CD1c-positive myeloid dendritic cell (primary cell): ENCODE results near the gene GNAL.
"Not testable (repeated sequence)": the region's sequence is repeated elsewhere in the genome, so short reads cannot be mapped to it uniquely, and the experiment has no call there.

Source experiments
- DNase-seq: peaks from one replicate; pipeline ENCODE4 v3.0.0-alpha.2; 2016; ENCODE audit errors: extremely low spot score

GNAL gene

DNA sequence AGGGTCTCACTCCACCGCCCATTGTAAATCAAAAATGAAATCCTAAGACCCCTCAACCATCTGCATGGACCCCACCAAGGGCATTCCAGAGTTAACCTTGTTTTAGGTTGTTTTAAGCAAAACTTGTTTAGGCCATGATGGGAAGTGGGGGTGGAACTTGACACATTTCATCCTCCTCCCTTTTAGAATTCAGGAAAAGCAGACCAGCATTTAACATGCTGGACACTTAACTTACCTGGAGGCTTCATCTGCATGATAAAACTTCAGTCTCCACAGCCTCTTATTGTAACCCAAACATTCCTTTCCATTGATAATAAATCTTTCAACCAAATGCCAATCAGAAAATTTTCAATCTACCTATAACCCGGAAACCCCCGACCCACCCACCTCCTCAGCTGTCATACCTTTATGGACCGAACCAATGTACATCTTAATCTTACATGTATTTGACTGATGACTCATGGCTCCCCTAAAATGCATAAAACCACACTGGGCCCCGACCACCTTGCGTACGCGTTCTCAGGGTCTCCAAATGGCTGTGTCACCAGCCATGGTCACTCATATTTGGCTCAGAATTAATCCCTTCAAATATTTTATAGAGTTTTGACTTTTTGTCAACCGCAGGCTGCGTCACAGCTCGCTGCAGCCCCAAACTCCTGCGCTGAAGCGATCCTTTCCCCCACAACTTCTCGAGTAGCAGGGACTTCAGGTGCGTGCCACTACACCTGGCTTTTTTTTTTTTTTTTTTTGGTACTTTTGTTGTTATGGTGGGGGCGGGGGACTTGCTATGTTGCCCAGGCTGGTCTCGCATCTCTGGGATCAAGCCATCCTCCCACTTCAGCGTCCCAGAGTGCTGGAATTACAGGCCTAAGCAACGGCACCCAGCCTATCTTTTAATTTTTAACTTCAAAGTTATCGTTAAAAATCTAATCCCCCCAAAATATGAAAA, 218.1 kb downstream of the GNAL start:
- DNase-seq: no peak

DNA sequence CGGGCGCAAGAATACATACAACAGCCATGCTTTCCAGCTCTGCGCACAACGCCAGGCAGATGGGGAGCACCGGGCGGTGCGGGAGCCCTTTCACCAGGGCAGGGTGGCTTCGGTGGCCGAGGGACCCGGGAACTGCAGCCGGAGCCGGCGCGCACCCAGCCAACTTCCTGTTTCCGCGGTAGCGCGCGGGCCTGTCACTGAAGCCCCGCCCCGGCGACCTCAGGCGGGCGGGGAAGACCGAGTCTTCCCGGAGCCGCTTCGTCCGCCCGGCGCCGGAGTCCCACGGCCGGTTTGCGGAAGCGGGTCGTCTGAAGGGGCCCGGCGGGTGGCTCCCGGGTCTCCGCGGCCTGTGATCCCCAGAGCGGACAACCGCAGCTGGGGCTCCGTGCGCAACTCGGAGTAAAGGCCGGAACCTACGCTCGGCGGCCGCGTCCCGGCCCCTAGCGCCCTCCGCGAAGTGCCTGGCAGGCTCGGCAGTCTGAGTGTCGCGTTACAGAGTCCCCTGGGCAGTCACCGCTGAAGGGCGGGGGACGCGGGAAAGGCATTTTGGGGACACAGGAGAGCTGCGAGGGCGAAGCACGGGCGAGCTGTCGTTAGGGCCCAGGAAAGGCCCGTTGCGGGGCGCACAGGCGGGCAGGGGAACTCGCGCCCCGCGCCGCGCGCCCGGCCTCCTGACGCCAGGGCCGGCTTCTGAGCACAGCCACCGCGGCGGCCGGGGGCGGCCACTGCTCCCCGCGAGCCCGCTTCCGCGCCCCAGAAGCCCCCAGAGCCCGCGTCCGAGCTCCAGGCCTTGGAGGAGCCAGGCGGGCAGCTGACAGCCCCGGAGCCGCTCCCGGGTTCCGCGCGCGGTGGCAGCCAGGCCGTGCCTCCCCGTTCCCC, 219.4 kb downstream of the GNAL start, which contains the start of gene MPPE1:
TSS of gene MPPE1 (minus strand) at position 136 of the 879 bp plus-strand sequence. CDS start 11,053 bp downstream, outside the sequence.
- DNase-seq: peak; percentile 96

DNA sequence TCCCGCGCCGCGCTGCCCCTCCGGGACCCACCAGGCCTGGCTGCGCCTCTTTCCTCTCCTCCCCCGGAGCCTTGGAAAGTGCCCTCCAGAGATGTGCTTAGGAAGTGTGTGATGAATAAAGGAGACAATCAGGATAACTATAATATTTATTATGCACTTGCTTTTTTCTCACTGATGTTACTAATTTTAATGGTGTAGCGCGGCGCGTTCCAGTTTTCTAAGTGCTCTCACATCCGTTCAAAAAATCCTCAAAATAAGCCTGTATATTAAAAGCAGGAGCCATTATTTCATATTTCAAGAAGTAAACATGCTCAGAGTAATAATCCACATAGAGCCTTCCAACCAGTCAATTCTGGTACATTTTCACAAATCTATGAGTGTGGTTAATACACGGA, 220.0 kb downstream of the GNAL start:
- no peak for DNase-seq

DNA sequence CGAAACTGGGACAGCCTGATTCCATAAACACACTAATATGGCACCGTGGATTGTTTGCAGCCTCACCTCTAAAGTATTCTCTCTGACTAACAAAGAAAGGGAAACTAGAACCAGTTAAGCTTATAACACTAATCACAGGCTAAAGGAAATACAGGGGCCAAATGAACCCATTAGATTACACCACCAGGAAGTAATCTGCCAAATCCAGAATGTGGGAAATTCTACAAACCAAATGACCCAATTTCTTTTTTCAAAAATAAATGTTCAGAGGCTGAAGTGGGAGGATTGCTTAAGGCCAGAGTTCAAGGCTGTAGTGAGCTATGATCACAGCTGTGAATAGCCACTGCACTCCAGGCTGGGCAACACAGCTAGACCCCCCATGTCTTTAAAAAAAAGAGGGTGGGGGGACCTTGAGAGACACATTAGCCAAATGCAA, 220.5 kb downstream of the GNAL start:
- peak; percentile 49 for DNase-seq

DNA sequence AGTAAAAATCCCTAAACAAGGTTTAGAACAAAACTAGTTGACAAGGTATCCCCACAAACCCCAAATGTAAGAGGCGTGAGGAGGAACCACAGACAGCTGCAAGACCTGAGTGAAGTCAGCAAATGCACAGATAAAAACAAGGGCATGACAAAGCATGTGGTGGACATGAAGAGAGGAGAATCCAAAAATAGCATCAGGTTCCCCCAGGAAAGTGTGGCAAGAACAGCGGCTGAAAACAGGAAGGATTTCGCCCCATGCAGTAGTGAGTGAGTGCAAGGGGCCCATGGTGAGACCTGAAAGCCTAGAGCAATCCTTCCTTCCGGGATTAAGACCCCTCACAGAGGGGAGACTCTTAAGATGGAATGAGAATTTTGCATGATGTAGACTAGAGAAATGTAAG, 227.8 kb downstream of the GNAL start:
- DNase-seq: peak; percentile 39

DNA sequence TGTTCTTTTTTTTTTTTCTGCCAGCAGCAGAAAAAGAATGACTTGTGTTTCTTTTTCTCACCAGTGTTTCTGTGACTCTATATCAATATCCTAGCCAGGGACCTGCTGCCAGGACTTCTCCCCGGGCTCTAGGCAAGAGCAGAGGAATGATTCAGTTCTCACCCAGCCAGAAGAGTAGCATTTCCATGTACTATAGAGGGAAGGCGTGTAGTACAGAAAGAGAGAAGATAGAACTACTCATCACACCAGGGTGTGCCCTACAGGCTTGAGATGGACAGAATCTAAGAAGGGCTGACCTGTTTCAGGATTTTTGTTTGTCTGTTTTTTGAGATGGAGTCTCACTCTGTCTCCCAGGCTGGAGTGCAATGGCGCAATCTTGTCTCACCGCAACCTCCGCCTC, 230.5 kb downstream of the GNAL start:
- DNase-seq: not testable (repeated sequence)

DNA sequence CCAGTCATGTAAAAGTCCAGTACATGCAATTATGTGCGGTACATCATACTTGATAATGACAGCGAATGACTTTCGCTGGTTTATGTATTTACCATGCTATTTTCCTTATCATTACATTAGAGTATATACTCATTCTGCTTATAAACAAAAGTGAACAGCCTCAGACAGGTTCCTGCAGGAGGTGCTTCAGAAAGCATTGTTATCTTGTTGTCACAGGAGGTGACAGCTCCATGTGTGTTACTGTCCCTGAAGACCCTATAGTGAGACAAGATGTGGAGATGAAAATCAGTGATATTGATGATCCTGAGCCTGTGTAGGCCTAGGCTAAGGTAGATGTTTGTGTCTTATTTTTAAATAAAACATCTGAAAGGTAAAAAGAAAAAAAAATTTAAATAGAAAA, 234.4 kb downstream of the GNAL start:
- no peak for DNase-seq

DNA sequence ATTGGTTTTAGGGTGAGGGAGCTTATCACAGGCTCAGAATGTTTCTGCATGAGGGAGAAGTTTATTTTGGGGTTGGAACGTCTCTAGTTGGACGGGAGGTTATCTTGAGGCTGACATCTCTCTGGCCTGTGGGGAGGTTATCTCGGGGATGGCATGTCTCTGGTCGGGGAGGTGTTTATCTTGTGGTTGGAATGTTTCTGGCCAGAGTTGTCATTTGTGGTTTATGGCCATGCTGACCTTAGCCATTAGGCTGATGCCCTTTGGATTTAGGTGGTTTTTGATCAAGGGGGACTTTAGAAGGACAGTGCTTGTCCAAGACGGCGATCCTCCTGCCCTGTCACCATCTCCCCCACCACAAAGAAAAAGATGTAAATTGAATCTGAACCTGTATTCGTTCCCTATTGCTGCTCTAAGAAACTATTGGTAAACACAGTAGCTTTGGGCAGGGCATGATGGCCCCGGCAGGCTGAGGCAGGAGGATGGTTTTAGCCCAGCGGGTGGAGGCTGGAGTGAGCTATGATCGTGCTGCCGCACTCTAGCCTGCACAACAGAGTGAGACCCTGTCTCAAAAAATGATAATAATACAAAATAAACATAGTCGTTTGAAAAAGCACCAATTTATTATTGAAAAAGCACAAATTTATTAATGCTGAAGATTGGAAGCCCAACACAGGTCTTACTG, 236.9 kb downstream of the GNAL start:
- no peak for DNase-seq

DNA sequence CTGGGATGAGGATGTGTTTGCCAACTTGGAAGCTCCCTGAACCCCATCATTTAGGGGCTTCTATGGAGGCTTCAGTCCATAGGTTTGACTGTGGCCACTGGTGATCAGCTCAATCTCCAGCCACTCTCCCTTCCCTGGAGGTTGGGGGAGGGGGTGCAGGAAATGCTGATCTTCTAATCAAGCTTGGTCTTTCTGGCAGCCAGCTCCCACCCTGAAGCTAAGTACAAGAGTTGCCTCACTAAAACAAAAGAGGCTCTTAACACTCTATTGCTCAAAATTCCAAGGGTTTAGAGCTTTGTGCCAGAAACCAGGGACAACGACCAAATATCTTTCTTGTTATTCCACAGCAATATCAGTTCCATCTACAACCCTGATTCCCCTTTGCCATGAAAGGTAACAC, 238.4 kb downstream of the GNAL start:
- DNase-seq: no peak

DNA sequence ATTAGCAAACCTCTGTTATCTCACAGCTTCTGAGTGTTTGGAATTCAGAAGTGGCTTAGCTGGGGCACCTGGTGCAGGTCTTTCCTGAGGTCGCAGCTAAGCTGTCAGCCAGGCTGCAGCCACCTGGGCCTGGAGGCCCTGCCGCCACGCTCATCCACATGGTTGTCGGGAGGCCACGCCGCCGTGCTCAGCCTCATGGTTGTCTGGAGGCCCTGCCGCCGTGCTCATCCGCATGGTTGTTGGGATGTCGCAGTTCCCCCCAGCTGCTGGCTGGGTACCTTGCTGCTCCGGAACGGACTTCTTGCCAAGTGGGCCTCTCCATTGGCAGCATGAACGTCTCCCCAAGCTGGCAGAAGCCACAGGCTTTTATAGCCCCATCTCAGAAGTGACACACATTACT, 243.3 kb downstream of the GNAL start:
- no peak for DNase-seq
